Putamen (tissue), 1 donor: ENCODE data around the gene PTPRD.

ENCODE experiments used
- DNase-seq: peaks from one replicate; pipeline ENCODE4 v3.0.0-alpha.2; 2016; ENCODE audit warnings: low spot score

The PTPRD gene

GRCh38 chr9:10612641-10613398 is at the start of gene PTPRD:
Gene PTPRD, minus strand, starts transcription at chr9:10613002.
- DNase-seq: peak; percentile 68

- DNase-seq: no peak
Observed at GRCh38 chr9:10661994-10662393, 49.2 kb upstream of the PTPRD start.

- no peak for DNase-seq
Observed at GRCh38 chr9:10661376-10661775, 48.6 kb upstream of the PTPRD start.

- DNase-seq: no peak
Observed at GRCh38 chr9:10651012-10651411, 38.2 kb upstream of the PTPRD start.

GRCh38 chr9:10649076-10649475 is 36.3 kb upstream of the PTPRD start:
- DNase-seq: no peak

GRCh38 chr9:10633785-10634184 is 21.0 kb upstream of the PTPRD start:
- DNase-seq: no peak

GRCh38 chr9:10614196-10614800 is 1.5 kb upstream of the PTPRD start:
- peak; percentile 27 for DNase-seq

- DNase-seq: peak; percentile 31
Observed at GRCh38 chr9:10613419-10613818, 617 bp upstream of the PTPRD start.

- DNase-seq: no peak
Observed at GRCh38 chr9:10605388-10605787, 7.4 kb downstream of the PTPRD start.

GRCh38 chr9:10604927-10605326 is 7.9 kb downstream of the PTPRD start:
- DNase-seq: no peak

- DNase-seq: no peak
Observed at GRCh38 chr9:10597801-10598200, 15.0 kb downstream of the PTPRD start.

- DNase-seq: no peak
Observed at GRCh38 chr9:10594482-10594881, 18.3 kb downstream of the PTPRD start.

GRCh38 chr9:10586407-10586806 is 26.4 kb downstream of the PTPRD start:
- DNase-seq: no peak

GRCh38 chr9:10571699-10572098 is 41.1 kb downstream of the PTPRD start:
- no peak for DNase-seq

- DNase-seq: no peak
Observed at GRCh38 chr9:10566848-10567247, 46.0 kb downstream of the PTPRD start.

GRCh38 chr9:10562581-10563343 is 50.0 kb downstream of the PTPRD start:
- DNase-seq: no peak

- no peak for DNase-seq
Observed at GRCh38 chr9:10548348-10548747, 64.5 kb downstream of the PTPRD start.

GRCh38 chr9:10538073-10538472 is 74.7 kb downstream of the PTPRD start:
- DNase-seq: no peak

- DNase-seq: no peak
Observed at GRCh38 chr9:10534850-10535249, 78.0 kb downstream of the PTPRD start.

GRCh38 chr9:10525972-10526371 is 86.8 kb downstream of the PTPRD start:
- no peak for DNase-seq

GRCh38 chr9:10523164-10523563 is 89.6 kb downstream of the PTPRD start:
- no peak for DNase-seq

- DNase-seq: no peak
Observed at GRCh38 chr9:10512144-10512543, 100.7 kb downstream of the PTPRD start.

GRCh38 chr9:10488937-10489336 is 123.9 kb downstream of the PTPRD start:
- no peak for DNase-seq
